ENCODE results near the gene MRPL20.
"Not testable (repeated sequence)": the region's sequence is repeated elsewhere in the genome, so short reads cannot be mapped to it uniquely, and the experiment has no call there.

- not testable (repeated sequence) for TF ChIP-seq CTCF (IDR thresholded peaks at IDR 0.05; ENCODE audit: low read depth, low read length, missing input control); FOXA2 (IDR thresholded peaks at IDR 0.05); ZBTB33 (IDR thresholded peaks at IDR 0.05); GABPA (IDR thresholded peaks at IDR 0.05 in 1 of 2, conservative IDR thresholded peaks at IDR 0.05 in 1 of 2); ATF3 (IDR thresholded peaks at IDR 0.05); EGR1 (IDR thresholded peaks at IDR 0.05; ENCODE audit: low read depth in 2 of 2); YY1 (IDR thresholded peaks at IDR 0.05)
- TF ChIP-seq, protein P1, sequence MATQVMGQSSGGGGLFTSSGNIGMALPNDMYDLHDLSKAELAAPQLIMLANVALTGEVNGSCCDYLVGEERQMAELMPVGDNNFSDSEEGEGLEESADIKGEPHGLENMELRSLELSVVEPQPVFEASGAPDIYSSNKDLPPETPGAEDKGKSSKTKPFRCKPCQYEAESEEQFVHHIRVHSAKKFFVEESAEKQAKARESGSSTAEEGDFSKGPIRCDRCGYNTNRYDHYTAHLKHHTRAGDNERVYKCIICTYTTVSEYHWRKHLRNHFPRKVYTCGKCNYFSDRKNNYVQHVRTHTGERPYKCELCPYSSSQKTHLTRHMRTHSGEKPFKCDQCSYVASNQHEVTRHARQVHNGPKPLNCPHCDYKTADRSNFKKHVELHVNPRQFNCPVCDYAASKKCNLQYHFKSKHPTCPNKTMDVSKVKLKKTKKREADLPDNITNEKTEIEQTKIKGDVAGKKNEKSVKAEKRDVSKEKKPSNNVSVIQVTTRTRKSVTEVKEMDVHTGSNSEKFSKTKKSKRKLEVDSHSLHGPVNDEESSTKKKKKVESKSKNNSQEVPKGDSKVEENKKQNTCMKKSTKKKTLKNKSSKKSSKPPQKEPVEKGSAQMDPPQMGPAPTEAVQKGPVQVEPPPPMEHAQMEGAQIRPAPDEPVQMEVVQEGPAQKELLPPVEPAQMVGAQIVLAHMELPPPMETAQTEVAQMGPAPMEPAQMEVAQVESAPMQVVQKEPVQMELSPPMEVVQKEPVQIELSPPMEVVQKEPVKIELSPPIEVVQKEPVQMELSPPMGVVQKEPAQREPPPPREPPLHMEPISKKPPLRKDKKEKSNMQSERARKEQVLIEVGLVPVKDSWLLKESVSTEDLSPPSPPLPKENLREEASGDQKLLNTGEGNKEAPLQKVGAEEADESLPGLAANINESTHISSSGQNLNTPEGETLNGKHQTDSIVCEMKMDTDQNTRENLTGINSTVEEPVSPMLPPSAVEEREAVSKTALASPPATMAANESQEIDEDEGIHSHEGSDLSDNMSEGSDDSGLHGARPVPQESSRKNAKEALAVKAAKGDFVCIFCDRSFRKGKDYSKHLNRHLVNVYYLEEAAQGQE (IDR thresholded peaks at IDR 0.05), result not testable (repeated sequence)
Observed at GRCh38 chr1:1385339-1385738, 21.8 kb downstream of the MRPL20 start.

Measured in liver (tissue), 3 donors.